A549 treated with CORT108297 at 1 μM for 4 hours (cell line): ENCODE results near the gene KCTD12. TPM values are rescaled to one million over a fixed set of nuclear protein-coding genes. Genes with fewer than 3 reads are reported as not detected.

Experiments used
- total RNA-seq: library from RNA; stranded (reverse); fragments of 200-300 nt; extraction: Qiagen RNA extraction; gene quantifications from 5 replicates; pipeline ENCODE4 v1.2.3, GENCODE V29; 2022

KCTD12 gene
- 1.6 to 2.2 TPM (median 2.0 TPM) in 5 replicates for total RNA-seq

DNA sequence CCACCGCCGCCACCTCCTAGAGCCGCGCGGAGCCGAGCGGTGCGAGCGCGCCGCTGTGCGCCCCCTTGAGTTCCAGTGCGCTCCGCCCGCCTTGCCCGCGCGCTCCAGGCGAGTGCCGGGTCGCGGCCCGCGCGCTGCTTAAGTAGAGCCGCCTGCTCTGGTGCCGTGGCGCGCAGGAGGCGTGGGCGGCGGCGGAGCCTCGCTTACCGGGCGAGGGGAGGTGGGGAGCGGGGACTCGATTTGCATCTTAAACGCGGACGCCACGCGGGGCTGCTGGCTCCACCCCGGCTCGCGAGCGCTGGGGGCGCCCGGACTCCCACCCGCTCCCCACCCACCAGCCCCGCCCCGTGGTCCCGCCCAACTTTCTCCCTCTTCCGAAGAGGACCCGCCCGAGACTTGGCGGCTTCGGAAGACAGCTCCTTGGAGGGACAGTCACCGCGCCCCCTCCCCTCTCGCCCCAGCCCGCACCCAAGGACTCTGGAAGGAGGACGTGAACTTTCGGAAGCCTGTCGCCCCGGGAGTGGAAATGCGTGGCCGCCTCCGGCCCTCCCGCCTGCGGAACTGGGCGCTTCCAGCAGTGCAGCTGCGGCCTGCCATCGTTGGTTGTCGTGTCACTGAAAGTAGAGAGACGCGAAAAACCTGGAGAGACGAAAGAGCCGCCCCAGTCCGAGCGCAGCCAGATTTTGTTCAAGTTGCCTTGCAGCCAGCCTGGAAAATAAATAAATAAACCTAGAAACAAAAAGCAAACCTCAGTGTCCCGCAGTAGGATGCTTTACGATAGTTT, at the start of gene KCTD12:
Gene KCTD12, minus strand, starts transcription at position 114 of the 784 bp plus-strand sequence. CDS start 257 bp downstream, outside the sequence.

Other genes with a start within 250 kb of the KCTD12 start
- not detected in 5 replicates for gene ACOD1, start 62.1 kb upstream of the KCTD12 start, total RNA-seq
- gene CLN5, start 105.7 kb upstream of the KCTD12 start, total RNA-seq = 8.6 to 10.5 TPM (median 9.1 TPM) in 5 replicates
- gene FBXL3, start 140.8 kb upstream of the KCTD12 start, total RNA-seq = 14.6 to 18.1 TPM (median 15.6 TPM) in 5 replicates